ENCODE data around the gene ZDHHC13. TPM values are rescaled to one million over a fixed set of nuclear protein-coding genes. Genes with fewer than 3 reads are reported as not detected.

ZDHHC13 gene
- total RNA-seq, 2 experiments from 2014 or later: 21.7 to 28.7 TPM

GRCh38 chr11:19087658-19088057, 29.3 kb upstream of the ZDHHC13 start:
- Mint-ChIP-seq H3K4me3 (no peak overlapping the region), H3K27me3 (peaks cover 2% of the 10 kb centered on the region), H3K4me1 (no peaks in the 10 kb centered on the region), H3K9me3 (ENCODE audit: low read depth) (no peaks in the 10 kb centered on the region), H3K27ac (no peak overlapping the region), H3K36me3 (no peaks in the 10 kb centered on the region)
- DNase-seq (no peak), ATAC-seq (no peak)
- CTCF ChIA-PET: interaction anchor here (3.8 kb wide), 1 partner anchor 16 kb away, joined by 15 read pairs; no protein-coding TSS in a partner anchor

GRCh38 chr11:19088791-19089190, 28.2 kb upstream of the ZDHHC13 start:
- DNase-seq (no peak), ATAC-seq (no peak)
- H3K4me1 Mint-ChIP-seq: no peaks in the 10 kb centered on the region
- H3K36me3 Mint-ChIP-seq: no peaks in the 10 kb centered on the region
- H3K4me3 Mint-ChIP-seq: no peak overlapping the region
- H3K27me3 Mint-ChIP-seq: peaks cover 10% of the 10 kb centered on the region
- CTCF ChIA-PET: interaction anchor here (1.7 to 3.8 kb wide), 2 partner anchors 12 to 17 kb away, joined by 7 to 15 read pairs; no protein-coding TSS in a partner anchor
- H3K27ac Mint-ChIP-seq: no peak overlapping the region
- H3K9me3 Mint-ChIP-seq (ENCODE audit: low read depth): no peaks in the 10 kb centered on the region

- peaks cover 13% of the 10 kb centered on the region for H3K27me3 Mint-ChIP-seq
- no peaks in the 10 kb centered on the region for H3K36me3 Mint-ChIP-seq
- DNase-seq: no peak
- no peaks in the 10 kb centered on the region for H3K9me3 Mint-ChIP-seq (ENCODE audit: low read depth)
- H3K4me3 Mint-ChIP-seq: no peak overlapping the region
- CTCF ChIA-PET: interaction anchor here (1.7 to 3.8 kb wide), 2 partner anchors 13 to 18 kb away, joined by 7 to 15 read pairs; no protein-coding TSS in a partner anchor
- H3K27ac Mint-ChIP-seq: no peak overlapping the region
- H3K4me1 Mint-ChIP-seq: no peaks in the 10 kb centered on the region
- ATAC-seq: no peak
Observed at GRCh38 chr11:19089421-19089820, 27.5 kb upstream of the ZDHHC13 start.

GRCh38 chr11:19091366-19091765, 25.6 kb upstream of the ZDHHC13 start:
- H3K27ac Mint-ChIP-seq: no peak overlapping the region
- peaks cover 24% of the 10 kb centered on the region for H3K27me3 Mint-ChIP-seq
- H3K4me1 Mint-ChIP-seq: no peaks in the 10 kb centered on the region

GRCh38 chr11:19092342-19092741, 24.6 kb upstream of the ZDHHC13 start:
- CTCF ChIA-PET: no interaction called here
- peaks cover 29% of the 10 kb centered on the region for H3K27me3 Mint-ChIP-seq

More at GRCh38 chr11:19091366-19091765, 25.6 kb upstream of the ZDHHC13 start:
- Mint-ChIP-seq H3K36me3 (no peaks in the 10 kb centered on the region), H3K9me3 (ENCODE audit: low read depth) (no peaks in the 10 kb centered on the region), H3K4me3 (no peak overlapping the region)
- ATAC-seq (no peak), DNase-seq (no peak)
- CTCF ChIA-PET: no interaction called here

GRCh38 chr11:19092850-19093249, 24.1 kb upstream of the ZDHHC13 start:
- no peak overlapping the region for H3K27ac Mint-ChIP-seq
- H3K9me3 Mint-ChIP-seq (ENCODE audit: low read depth): no peaks in the 10 kb centered on the region
- CTCF ChIA-PET: interaction anchor here (0.9 to 1.3 kb wide), 2 partner anchors 16 to 22 kb away, joined by 5 to 7 read pairs; no protein-coding TSS in a partner anchor
- ATAC-seq: no peak
- no peaks in the 10 kb centered on the region for H3K36me3 Mint-ChIP-seq
- H3K4me3 Mint-ChIP-seq: no peak overlapping the region
- H3K27me3 Mint-ChIP-seq: peaks cover 34% of the 10 kb centered on the region
- no peak for DNase-seq
- no peaks in the 10 kb centered on the region for H3K4me1 Mint-ChIP-seq

More at GRCh38 chr11:19092342-19092741, 24.6 kb upstream of the ZDHHC13 start:
- Mint-ChIP-seq H3K36me3 (no peaks in the 10 kb centered on the region), H3K4me1 (no peaks in the 10 kb centered on the region), H3K4me3 (no peak overlapping the region), H3K27ac (no peak overlapping the region), H3K9me3 (ENCODE audit: low read depth) (no peaks in the 10 kb centered on the region)
- DNase-seq: no peak
- ATAC-seq: no peak

GRCh38 chr11:19093976-19094375, 23.0 kb upstream of the ZDHHC13 start:
- no peak for ATAC-seq
- no peak for DNase-seq
- Mint-ChIP-seq H3K27ac (no peak overlapping the region), H3K27me3 (peaks cover 40% of the 10 kb centered on the region), H3K4me3 (no peak overlapping the region), H3K4me1 (no peaks in the 10 kb centered on the region), H3K9me3 (ENCODE audit: low read depth) (no peaks in the 10 kb centered on the region), H3K36me3 (no peaks in the 10 kb centered on the region)
- CTCF ChIA-PET: interaction anchor here (1.3 kb wide), 1 partner anchor 17 kb away, joined by 7 read pairs; no protein-coding TSS in a partner anchor

GRCh38 chr11:19094859-19095258, 22.1 kb upstream of the ZDHHC13 start:
- H3K4me3 Mint-ChIP-seq: no peak overlapping the region
- no peaks in the 10 kb centered on the region for H3K4me1 Mint-ChIP-seq
- H3K9me3 Mint-ChIP-seq (ENCODE audit: low read depth): no peaks in the 10 kb centered on the region
- no peak for ATAC-seq
- H3K27me3 Mint-ChIP-seq: peaks cover 47% of the 10 kb centered on the region
- no peaks in the 10 kb centered on the region for H3K36me3 Mint-ChIP-seq
- CTCF ChIA-PET: interaction anchor here (0.8 kb wide), 1 partner anchor 18 kb away, joined by 4 read pairs; no protein-coding TSS in a partner anchor
- DNase-seq: no peak
- no peak overlapping the region for H3K27ac Mint-ChIP-seq

- CTCF ChIA-PET: no interaction called here
- Mint-ChIP-seq H3K36me3 (no peaks in the 10 kb centered on the region), H3K4me3 (no peak overlapping the region), H3K4me1 (no peaks in the 10 kb centered on the region), H3K9me3 (ENCODE audit: low read depth) (no peaks in the 10 kb centered on the region), H3K27ac (no peak overlapping the region), H3K27me3 (peaks cover 58% of the 10 kb centered on the region)
- no peak for ATAC-seq
- DNase-seq: no peak
Observed at GRCh38 chr11:19099093-19099492, 17.9 kb upstream of the ZDHHC13 start.

- peaks cover 50% of the 10 kb centered on the region for H3K27me3 Mint-ChIP-seq
- no peak for ATAC-seq
- CTCF ChIA-PET: no interaction called here
- no peak for DNase-seq
- no peak overlapping the region for H3K27ac Mint-ChIP-seq
- no peak overlapping the region for H3K4me3 Mint-ChIP-seq
- H3K36me3 Mint-ChIP-seq: no peaks in the 10 kb centered on the region
- no peaks in the 10 kb centered on the region for H3K9me3 Mint-ChIP-seq (ENCODE audit: low read depth)
- no peaks in the 10 kb centered on the region for H3K4me1 Mint-ChIP-seq
Observed at GRCh38 chr11:19100885-19101284, 16.1 kb upstream of the ZDHHC13 start.

- Mint-ChIP-seq H3K4me1 (no peaks in the 10 kb centered on the region), H3K9me3 (ENCODE audit: low read depth) (no peaks in the 10 kb centered on the region), H3K4me3 (no peak overlapping the region), H3K36me3 (no peaks in the 10 kb centered on the region), H3K27ac (no peak overlapping the region), H3K27me3 (peaks cover 43% of the 10 kb centered on the region)
- ATAC-seq (no peak), DNase-seq (no peak)
- CTCF ChIA-PET: interaction anchor here (0.7 kb wide), 1 partner anchor 14 kb away, joined by 3 read pairs; no protein-coding TSS in a partner anchor
Observed at GRCh38 chr11:19101796-19102520, 15.0 kb upstream of the ZDHHC13 start.

GRCh38 chr11:19102521-19102900, 14.5 kb upstream of the ZDHHC13 start:
- H3K36me3 Mint-ChIP-seq: no peaks in the 10 kb centered on the region
- H3K4me3 Mint-ChIP-seq: no peak overlapping the region
- H3K4me1 Mint-ChIP-seq: no peaks in the 10 kb centered on the region
- no peaks in the 10 kb centered on the region for H3K9me3 Mint-ChIP-seq (ENCODE audit: low read depth)
- no peak for DNase-seq
- no peak for ATAC-seq
- H3K27me3 Mint-ChIP-seq: peaks cover 43% of the 10 kb centered on the region
- CTCF ChIA-PET: no interaction called here
- H3K27ac Mint-ChIP-seq: no peak overlapping the region

GRCh38 chr11:19105011-19105410, 12.0 kb upstream of the ZDHHC13 start:
- no peak overlapping the region for H3K27ac Mint-ChIP-seq
- CTCF ChIA-PET: no interaction called here
- DNase-seq: no peak
- peaks cover 27% of the 10 kb centered on the region for H3K27me3 Mint-ChIP-seq
- H3K36me3 Mint-ChIP-seq: no peaks in the 10 kb centered on the region
- peaks cover 6% of the 10 kb centered on the region for H3K4me1 Mint-ChIP-seq
- ATAC-seq: no peak
- no peak overlapping the region for H3K4me3 Mint-ChIP-seq
- H3K9me3 Mint-ChIP-seq (ENCODE audit: low read depth): no peaks in the 10 kb centered on the region

- Mint-ChIP-seq H3K4me1 (peaks cover 6% of the 10 kb centered on the region), H3K36me3 (no peaks in the 10 kb centered on the region)
- CTCF ChIA-PET: no interaction called here
Observed at GRCh38 chr11:19107125-19107524, 9.8 kb upstream of the ZDHHC13 start.

More at GRCh38 chr11:19107125-19107524, 9.8 kb upstream of the ZDHHC13 start:
- Mint-ChIP-seq H3K9me3 (ENCODE audit: low read depth) (no peaks in the 10 kb centered on the region), H3K4me3 (no peak overlapping the region), H3K27me3 (peaks cover 21% of the 10 kb centered on the region), H3K27ac (no peak overlapping the region)
- DNase-seq: no peak
- no peak for ATAC-seq

Data from activated CD8-positive, alpha-beta memory T cell treated with anti-CD3 and anti-CD28 coated beads, Interleukin-2, amount 10 ng/mL, durations not matched to agents 7 days and 5 days (primary cell).